Left forelimb (tissue), 1 donor: Measurements from ENCODE around the gene SRGAP3.
A peak's percentile ranks its signal among the peaks of the same experiment; 100 is the strongest.

Source experiments
- DNase-seq: peaks from one replicate; pipeline ENCODE4 v3.0.0-alpha.2; 2018; ENCODE audit warnings: low spot score

Gene SRGAP3

DNA sequence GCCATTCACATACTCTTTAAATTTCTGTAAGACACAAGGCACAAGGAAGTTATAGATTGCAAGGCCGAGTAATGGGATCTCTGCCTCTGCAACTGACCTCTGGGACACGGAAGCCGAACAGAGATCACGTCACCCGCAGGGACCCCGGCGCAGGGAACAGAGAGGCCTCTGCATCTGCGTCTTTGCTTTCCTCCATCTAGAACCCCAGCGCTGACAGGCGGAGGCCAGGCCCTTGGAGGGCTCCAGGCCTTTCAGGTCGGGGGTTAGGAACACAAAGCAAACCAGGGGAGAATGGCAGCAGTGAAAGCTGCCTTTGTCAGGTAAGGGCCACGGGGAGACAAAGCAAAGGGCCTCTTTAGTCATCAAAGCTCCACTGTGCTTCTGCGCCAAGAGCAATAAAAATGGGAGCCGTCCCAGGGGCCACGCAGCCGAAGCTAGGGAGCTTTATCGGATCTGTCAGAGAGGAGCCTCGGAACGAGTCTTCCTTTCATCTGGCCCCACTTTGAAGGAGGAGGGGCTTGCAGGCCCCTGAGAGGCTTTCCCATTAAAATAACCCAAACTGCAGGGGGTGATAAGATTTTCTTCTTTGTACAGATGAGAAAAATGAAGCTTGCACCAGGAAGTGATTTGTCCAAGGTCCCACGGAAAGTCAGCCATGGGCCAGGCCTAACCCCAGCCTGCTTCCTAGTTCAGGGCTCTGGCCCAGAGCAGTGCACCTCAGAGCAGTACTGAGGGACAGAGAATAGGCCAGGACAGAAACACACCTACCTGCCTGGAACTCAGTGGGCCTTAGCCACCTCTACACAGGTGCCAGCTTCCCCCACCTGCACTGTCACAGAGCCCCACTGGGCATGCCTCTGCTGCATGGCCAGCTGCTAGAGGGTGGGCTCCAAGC, 201.7 kb downstream of the SRGAP3 start:
- DNase-seq = no peak

GRCh38 chr3:9045371-9045770, 204.1 kb downstream of the SRGAP3 start:
- no peak for DNase-seq

- DNase-seq = no peak
These were observed 206.4 kb downstream of the SRGAP3 start for GRCh38 chr3:9043063-9043462.

- no peak for DNase-seq
These were observed 207.8 kb downstream of the SRGAP3 start for GRCh38 chr3:9041626-9042025.

GRCh38 chr3:9040996-9041395, 208.4 kb downstream of the SRGAP3 start:
- no peak for DNase-seq

- no peak for DNase-seq
These were observed 212.2 kb downstream of the SRGAP3 start for GRCh38 chr3:9037144-9037711.

DNA sequence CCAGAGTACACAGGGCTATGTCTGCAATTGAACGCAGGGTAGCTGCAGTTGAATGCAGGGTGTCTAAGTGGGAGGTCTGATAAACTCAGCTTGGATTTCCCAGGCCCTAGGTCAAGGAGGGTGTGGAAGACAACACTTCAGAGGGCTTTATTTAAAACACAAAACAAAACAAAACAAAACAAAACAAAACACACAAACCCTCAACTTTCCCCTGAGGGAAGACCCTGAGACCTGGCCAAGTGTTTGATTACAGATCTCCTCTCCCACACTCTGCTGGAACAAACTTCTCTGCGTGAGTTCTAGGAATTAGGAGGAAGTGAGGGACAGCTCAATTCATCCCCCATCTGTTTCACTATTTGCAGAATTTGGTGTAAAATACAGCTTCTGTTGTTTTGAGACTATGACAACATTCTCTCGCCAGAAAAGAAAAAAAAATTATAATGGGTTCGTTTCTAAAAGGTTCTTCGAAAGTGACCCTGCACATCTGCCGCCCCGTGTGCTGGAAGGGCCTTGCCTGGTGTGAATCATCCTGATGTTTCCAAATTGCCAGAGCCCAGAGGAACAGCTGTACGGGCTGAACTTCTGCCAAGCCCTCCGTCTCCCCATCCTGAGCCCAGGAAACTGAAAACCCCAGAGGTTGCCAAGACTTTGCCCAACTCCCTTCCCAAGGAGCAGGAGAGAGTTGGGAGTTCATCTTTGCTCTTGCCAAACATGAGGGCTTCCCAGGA, 212.9 kb downstream of the SRGAP3 start:
- DNase-seq = peak; percentile 81

- no peak for DNase-seq
These were observed 213.5 kb downstream of the SRGAP3 start for GRCh38 chr3:9035961-9036360.

DNA sequence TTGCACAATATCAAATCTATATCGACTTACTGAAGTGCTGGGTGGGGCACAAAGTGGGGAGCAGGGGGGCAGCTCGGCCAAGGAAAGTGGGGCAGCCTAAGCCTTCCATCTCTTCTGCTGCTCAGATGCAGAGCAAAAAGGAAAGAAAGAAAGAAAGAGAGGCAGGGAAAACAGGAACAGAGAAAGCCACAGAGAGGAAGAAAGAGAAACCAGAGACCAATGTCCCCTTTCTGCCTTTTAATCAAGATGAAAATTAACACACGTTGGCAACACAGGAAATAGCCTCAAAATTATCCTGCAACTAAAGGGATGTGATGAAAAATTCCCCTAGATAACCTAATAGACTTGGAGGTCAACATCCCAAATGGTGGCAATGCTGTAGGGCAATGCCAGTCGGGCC, 214.0 kb downstream of the SRGAP3 start:
- DNase-seq = no peak

DNA sequence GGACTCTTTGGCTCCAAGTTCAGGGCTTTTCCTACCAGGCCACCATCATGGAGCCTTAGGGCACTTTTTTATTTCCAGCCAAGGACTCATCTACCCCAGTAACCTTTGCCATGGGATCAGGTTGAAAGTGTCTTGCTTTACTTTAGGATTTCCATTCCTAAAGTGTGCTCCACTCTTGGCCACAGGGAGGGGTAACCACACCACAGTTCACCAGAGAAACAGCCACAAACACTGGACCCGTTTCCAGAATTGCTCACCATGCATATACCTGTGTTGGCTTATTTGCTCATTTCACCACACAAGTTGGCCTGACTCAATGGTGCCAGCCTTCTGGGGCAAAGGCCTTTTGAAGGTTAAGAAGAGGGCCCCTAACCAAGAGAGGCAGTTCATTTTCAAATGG, 215.6 kb downstream of the SRGAP3 start:
- no peak for DNase-seq

GRCh38 chr3:9032231-9032777, 217.1 kb downstream of the SRGAP3 start:
- no peak for DNase-seq

DNA sequence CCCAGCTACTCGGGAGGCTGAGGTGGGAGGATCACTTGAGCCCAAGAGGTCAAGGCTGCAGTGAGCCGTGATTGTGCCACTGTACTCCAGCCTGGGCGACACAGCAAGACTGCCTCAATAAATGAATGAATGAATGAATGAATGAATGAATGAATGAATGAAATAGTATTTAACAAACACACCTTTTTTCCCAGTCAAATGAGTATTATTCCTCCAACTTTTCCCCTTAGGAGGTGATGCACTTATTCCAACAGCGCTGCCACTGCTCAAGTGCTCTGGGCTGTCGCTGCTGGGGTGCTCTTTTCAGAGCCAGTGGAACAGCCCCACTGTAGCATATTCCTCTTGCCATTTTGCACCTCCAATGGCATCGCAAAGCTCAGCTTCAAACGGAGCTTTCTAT, 219.4 kb downstream of the SRGAP3 start:
- no peak for DNase-seq

- peak; percentile 85 for DNase-seq
These were observed 221.3 kb downstream of the SRGAP3 start for GRCh38 chr3:9028134-9028533.

GRCh38 chr3:9026320-9027045, 223.0 kb downstream of the SRGAP3 start:
- peak; percentile 61 for DNase-seq

DNA sequence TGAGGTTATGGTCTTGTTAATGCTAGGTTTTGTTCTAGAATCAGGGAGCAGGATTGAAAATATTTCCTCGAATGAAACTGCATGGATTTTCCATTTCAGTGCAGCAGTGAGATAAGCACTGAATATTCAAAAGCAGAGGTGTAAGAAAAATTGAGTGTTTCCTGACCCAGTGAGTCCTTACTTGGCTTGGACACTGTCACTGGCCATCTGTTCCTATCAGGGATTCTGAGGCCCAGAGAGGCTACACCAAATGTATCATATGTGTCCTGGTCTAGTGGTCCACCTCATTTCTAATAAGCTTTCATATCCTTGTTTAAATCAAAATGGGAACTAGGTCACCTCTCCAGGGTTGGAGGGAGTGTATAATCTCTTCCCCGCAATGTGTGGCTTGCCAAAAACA, 225.1 kb downstream of the SRGAP3 start:
- DNase-seq = no peak

- no peak for DNase-seq
These were observed 226.2 kb downstream of the SRGAP3 start for GRCh38 chr3:9023226-9023590.

GRCh38 chr3:9022305-9023225, 226.9 kb downstream of the SRGAP3 start:
- DNase-seq = peak; percentile 22

DNA sequence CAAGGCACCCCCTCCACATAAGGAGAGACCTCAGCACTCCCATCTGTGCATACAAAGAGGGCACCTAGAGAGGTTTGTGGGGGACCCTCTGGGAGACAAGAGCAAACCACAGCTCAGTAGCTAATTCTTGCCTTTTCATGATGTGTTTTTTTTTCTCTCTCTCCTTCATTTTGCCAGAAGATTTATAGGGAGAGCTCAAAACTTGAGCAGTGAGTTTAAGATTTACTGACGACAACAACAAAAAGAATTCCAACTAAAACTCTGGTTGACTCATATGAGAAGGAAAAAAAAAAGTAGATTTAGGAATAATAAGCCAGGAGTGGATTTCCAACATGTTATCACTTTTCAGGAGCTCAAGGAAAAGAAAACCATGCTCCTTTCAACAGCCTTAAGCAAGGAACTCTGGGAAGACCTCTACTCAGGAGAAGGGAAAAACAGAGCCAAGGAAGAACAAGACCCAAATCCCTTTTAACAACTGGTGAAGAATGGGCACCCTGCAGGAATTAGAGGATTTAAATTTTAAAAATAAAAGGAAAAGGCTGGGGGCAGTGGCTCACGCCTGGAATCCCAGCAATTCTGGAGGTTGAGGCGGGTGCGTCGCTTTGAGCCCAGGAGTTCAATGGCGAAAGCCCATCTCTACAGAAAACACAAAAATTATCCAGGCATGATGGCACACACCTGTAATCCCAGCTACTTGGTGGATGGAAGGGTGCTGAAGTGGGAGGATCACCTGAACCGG, 228.0 kb downstream of the SRGAP3 start:
- DNase-seq = peak; percentile 33

DNA sequence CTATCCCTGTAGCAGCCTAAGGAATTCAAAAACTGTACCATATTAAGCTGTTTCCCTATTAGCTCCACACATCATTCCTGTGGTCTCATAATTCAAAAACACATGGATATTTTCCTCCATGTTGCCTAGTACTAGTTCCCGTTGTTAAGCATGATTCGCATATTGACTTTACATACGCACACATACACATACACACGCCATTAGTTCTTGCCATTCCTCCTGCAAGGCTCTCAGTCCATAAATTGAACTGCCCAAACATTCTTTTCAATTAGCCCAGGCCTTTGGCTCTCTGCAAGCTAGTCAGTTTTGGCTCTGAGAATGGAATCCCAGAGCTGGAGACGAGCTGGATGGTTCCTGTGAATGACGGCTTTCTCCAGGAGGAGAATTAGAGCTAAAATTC, 229.0 kb downstream of the SRGAP3 start:
- no peak for DNase-seq

DNA sequence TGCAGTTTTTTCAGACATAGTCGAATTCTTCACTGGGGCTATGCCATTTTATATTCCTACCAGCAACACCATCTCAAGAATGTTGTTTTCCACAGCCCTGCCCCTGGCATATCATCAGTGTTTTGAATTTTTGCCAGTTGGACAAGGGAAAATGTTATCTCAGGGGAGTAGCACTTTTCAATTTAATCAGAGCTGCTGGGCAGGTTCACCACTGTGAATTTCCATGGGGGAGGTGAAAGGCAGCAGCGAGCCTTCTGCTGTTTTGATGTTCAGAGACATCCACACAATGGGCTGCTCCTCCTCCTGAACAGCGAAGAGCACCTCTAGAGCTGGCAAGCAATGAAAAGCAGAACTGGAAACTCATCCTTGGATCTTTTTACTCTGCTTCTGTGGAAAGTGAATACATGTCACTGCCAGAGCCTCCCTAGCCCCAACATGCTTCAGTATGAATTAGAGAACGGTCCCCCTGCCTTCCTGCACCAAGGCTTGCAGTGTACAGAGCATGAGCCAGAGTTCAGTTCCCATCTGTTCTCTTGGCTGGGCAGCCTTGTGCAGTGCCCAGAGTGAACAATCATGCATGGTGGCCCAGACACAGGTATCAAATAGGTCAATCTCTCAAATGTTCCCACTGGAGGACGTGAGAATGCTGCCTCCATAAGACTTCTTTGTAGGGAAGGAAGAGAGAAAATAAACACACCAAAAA, 230.0 kb downstream of the SRGAP3 start:
- peak; percentile 37 for DNase-seq
